ENCODE measurements around the gene CEMP1.
A peak's percentile ranks its signal among the peaks of the same experiment; 100 is the strongest.

CEMP1 gene

GRCh38 chr16:2520784-2521531 is 10.2 kb downstream of the CEMP1 start:
- H3K4me3 ChIP-seq (ENCODE audit: low read length in 2 of 2): peak overlapping the region; percentile 69 to 72
- H3K27me3 ChIP-seq (ENCODE audit: control insufficient read depth in 2 of 2, insufficient read depth in 2 of 2, low read length in 2 of 2): no peaks in the 10 kb centered on the region
- peak overlapping the region in 1 of 2 donors; percentile 67 for H3K27ac ChIP-seq (ENCODE audit: low read depth in 2 of 2, low read length in 2 of 2)
- H3K36me3 ChIP-seq (ENCODE audit: control insufficient read depth in 2 of 2, insufficient read depth in 2 of 2, low read length in 2 of 2): peaks cover 15% of the 10 kb centered on the region in 2 donors
- H3K4me1 ChIP-seq (ENCODE audit: control insufficient read depth in 2 of 2, insufficient read depth in 2 of 2, low read length in 2 of 2): peaks cover 55 to 56% of the 10 kb centered on the region in 2 donors
- no peaks in the 10 kb centered on the region for H3K9me3 ChIP-seq (ENCODE audit: control insufficient read depth in 2 of 2, low read length in 2 of 2)
- H3K9ac ChIP-seq (ENCODE audit: low read depth in 1 of 2, low read length in 2 of 2): peak overlapping the region; percentile 68 to 71

DNA sequence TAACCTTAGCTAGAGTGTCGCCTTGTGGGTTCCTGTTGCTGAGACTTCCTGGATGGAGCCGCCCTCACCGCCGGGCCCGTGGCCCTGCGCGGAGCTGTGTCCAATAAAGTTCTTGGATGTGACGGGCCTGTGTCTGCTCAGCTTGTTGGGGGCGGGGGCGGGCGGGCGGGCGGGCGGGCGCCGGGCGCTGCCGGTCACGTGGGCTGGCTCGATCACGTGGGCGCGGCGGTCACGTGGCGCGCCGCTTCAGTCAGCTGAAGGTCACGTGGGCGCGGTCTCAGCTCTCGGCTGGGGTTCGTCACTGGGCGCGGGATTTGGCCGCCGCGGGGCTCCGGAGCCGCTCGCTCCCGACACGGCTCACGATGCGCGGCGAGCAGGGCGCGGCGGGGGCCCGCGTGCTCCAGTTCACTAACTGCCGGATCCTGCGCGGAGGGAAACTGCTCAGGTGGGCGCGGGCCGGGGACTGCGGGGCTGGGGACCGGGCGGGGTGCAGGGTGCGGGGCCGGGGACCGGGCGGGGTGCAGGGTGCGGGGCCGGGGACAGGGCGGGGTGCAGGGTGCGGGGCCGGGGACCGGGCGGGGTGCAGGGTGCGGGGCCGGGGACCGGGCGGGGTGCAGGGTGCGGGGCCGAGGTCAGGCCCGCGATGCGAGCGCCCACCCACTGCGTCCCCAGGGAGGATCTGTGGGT is 11.0 kb downstream of the CEMP1 start, which contains the start of gene AMDHD2:
Gene AMDHD2, plus strand, starts transcription at position 275 of the 687 bp plus-strand sequence. Its CDS starts 88 bp downstream, at position 363.
- peaks cover 62 to 63% of the 10 kb centered on the region in 2 donors for H3K4me1 ChIP-seq (ENCODE audit: control insufficient read depth in 2 of 2, insufficient read depth in 2 of 2, low read length in 2 of 2)
- H3K4me3 ChIP-seq (ENCODE audit: low read length in 2 of 2): peak within 1 kb of the TSS; percentile 69 to 72
- no peaks in the 10 kb centered on the region for H3K9me3 ChIP-seq (ENCODE audit: control insufficient read depth in 2 of 2, low read length in 2 of 2)
- peak within 1 kb of the TSS; percentile 69 to 80 for H3K27ac ChIP-seq (ENCODE audit: low read depth in 2 of 2, low read length in 2 of 2)
- H3K36me3 ChIP-seq (ENCODE audit: control insufficient read depth in 2 of 2, insufficient read depth in 2 of 2, low read length in 2 of 2): peaks cover 13% of the 10 kb centered on the region in 2 donors
- peak within 1 kb of the TSS; percentile 68 to 71 for H3K9ac ChIP-seq (ENCODE audit: low read depth in 1 of 2, low read length in 2 of 2)
- H3K27me3 ChIP-seq (ENCODE audit: control insufficient read depth in 2 of 2, insufficient read depth in 2 of 2, low read length in 2 of 2): no peaks in the 10 kb centered on the region

GRCh38 chr16:2519711-2520080 is 11.5 kb downstream of the CEMP1 start:
- Histone ChIP-seq H3K27ac (ENCODE audit: low read depth in 2 of 2, low read length in 2 of 2) (peak overlapping the region; percentile 69 to 80), H3K9me3 (ENCODE audit: control insufficient read depth in 2 of 2, low read length in 2 of 2) (no peaks in the 10 kb centered on the region), H3K4me3 (ENCODE audit: low read length in 2 of 2) (peak overlapping the region in 1 of 2 donors; percentile 30), H3K36me3 (ENCODE audit: control insufficient read depth in 2 of 2, insufficient read depth in 2 of 2, low read length in 2 of 2) (peaks cover 12 to 13% of the 10 kb centered on the region in 2 donors), H3K9ac (ENCODE audit: low read depth in 1 of 2, low read length in 2 of 2) (peak overlapping the region in 1 of 2 donors; percentile 46), H3K27me3 (ENCODE audit: control insufficient read depth in 2 of 2, insufficient read depth in 2 of 2, low read length in 2 of 2) (no peaks in the 10 kb centered on the region), H3K4me1 (ENCODE audit: control insufficient read depth in 2 of 2, insufficient read depth in 2 of 2, low read length in 2 of 2) (peaks cover 65 to 66% of the 10 kb centered on the region in 2 donors)

DNA sequence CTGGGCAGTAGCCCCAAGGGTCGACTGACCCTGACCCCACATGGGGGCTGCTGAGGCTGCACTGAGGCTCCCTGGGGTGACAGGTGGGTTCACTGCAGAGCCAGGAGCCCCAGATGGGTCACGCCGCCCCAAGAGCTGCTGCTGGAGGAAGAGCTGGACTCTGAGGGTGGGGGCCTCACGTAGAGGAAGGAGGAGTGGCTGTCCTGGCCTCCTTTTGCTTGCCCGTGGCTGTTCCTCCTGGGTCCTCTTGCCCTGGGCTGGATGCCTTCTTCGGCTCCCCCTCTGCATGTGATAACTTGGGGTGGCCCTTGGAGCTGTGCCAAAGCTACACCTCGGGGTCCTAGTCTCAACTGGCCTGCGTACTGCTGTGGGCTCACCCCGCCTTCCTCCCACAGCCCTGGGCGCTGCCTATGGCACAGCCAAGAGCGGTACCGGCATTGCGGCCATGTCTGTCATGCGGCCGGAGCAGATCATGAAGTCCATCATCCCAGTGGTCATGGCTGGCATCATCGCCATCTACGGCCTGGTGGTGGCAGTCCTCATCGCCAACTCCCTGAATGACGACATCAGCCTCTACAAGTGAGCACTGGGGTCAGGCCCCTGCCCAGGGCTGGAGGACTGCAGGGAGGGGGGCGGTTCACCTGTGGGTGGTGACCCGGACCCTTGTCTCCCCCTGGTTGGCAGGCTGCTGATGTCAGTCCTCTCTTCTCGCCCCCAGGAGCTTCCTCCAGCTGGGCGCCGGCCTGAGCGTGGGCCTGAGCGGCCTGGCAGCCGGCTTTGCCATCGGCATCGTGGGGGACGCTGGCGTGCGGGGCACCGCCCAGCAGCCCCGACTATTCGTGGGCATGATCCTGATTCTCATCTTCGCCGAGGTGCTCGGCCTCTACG is 12.1 kb downstream of the CEMP1 start:
- Histone ChIP-seq H3K27me3 (ENCODE audit: control insufficient read depth in 2 of 2, insufficient read depth in 2 of 2, low read length in 2 of 2) (no peaks in the 10 kb centered on the region), H3K27ac (ENCODE audit: low read depth in 2 of 2, low read length in 2 of 2) (peak overlapping the region; percentile 69 to 80), H3K9me3 (ENCODE audit: control insufficient read depth in 2 of 2, low read length in 2 of 2) (no peaks in the 10 kb centered on the region), H3K36me3 (ENCODE audit: control insufficient read depth in 2 of 2, insufficient read depth in 2 of 2, low read length in 2 of 2) (peaks cover 6 to 13% of the 10 kb centered on the region in 2 donors), H3K4me1 (ENCODE audit: control insufficient read depth in 2 of 2, insufficient read depth in 2 of 2, low read length in 2 of 2) (peaks cover 59 to 62% of the 10 kb centered on the region in 2 donors), H3K4me3 (ENCODE audit: low read length in 2 of 2) (peak overlapping the region in 1 of 2 donors; percentile 30), H3K9ac (ENCODE audit: low read depth in 1 of 2, low read length in 2 of 2) (peak overlapping the region in 1 of 2 donors; percentile 46)

DNA sequence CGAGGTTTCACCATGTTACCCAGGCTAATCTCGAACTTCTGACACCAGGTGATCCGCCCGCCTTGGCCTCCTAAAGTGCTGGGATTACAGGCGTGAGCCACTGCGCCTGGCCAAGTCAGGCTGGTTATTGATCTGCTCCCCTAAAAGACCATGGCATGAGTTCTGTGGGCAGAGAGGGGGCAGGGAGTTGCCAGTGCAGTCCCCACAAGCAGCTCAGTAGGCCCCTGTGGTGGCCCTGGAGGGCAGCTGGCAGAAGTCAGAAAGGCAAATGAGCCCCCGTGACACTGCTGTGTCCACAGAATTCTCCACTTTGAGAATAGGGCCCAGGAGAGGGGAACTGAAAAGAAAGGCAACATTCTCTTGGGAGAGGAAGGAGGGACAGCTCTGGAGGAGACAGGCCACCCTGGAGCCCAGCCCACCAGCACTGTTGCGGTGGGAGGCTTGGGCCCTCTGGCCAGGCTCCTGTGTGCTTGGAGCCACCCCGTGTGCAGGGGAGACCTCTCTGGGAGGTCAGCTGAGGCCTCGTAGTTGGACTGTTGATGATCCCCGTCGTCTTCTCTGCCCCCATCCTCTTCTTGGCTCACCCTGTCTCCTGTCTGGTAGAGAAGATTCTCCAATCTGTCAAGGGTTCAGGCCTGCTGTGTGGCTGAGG is 13.1 kb downstream of the CEMP1 start:
- H3K36me3 ChIP-seq (ENCODE audit: control insufficient read depth in 2 of 2, insufficient read depth in 2 of 2, low read length in 2 of 2): peaks cover 0 to 7% of the 10 kb centered on the region in 2 donors
- no peak overlapping the region for H3K9ac ChIP-seq (ENCODE audit: low read depth in 1 of 2, low read length in 2 of 2)
- peak overlapping the region; percentile 22 to 80 for H3K27ac ChIP-seq (ENCODE audit: low read depth in 2 of 2, low read length in 2 of 2)
- peak overlapping the region in 1 of 2 donors; percentile 7 for H3K4me3 ChIP-seq (ENCODE audit: low read length in 2 of 2)
- no peaks in the 10 kb centered on the region for H3K9me3 ChIP-seq (ENCODE audit: control insufficient read depth in 2 of 2, low read length in 2 of 2)
- H3K4me1 ChIP-seq (ENCODE audit: control insufficient read depth in 2 of 2, insufficient read depth in 2 of 2, low read length in 2 of 2): peaks cover 56 to 60% of the 10 kb centered on the region in 2 donors
- no peaks in the 10 kb centered on the region for H3K27me3 ChIP-seq (ENCODE audit: control insufficient read depth in 2 of 2, insufficient read depth in 2 of 2, low read length in 2 of 2)

DNA sequence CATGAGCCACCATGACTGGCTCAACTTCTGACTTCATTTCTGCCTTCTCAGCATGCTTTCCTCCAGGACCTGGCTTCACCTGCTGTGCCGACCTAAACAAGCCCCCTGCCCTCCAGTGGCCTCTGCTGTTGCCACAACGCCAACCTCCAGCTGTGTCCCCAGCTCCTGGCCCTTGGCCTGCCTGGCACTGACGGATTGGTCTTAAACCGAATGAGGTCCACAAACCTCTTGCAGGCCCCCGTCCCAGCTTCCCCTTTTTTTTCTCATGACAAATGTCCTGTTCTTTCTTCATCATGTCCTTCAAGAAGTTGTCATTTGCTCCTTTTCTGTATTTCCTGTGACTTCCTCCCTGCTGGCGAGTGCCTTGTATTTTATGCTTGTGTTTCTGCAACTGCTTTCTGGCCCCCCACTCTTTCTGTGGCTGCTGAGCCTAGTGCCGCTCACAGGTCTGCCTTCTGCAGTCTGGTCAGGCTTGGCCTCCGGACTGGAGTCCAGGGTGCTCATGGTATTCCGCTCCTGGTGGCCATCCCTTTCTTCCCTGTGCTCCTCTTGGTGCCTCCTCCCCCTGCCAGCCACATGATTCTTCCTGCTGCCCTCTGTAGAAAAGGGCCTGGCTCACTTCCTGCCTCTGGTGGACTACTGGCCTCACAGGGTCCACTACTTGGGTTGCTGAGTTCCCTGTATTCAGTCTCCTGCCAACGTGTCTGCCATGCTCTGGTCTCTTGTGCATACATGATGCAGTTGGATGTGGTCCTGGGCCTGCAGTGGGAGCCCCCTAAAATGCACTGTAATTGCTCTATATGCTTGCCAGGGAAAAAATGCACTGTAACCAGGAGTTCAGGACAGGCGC is 14.6 kb downstream of the CEMP1 start:
- peaks cover 0 to 7% of the 10 kb centered on the region in 2 donors for H3K36me3 ChIP-seq (ENCODE audit: control insufficient read depth in 2 of 2, insufficient read depth in 2 of 2, low read length in 2 of 2)
- H3K4me1 ChIP-seq (ENCODE audit: control insufficient read depth in 2 of 2, insufficient read depth in 2 of 2, low read length in 2 of 2): peaks cover 60 to 63% of the 10 kb centered on the region in 2 donors
- H3K27me3 ChIP-seq (ENCODE audit: control insufficient read depth in 2 of 2, insufficient read depth in 2 of 2, low read length in 2 of 2): no peaks in the 10 kb centered on the region
- H3K4me3 ChIP-seq (ENCODE audit: low read length in 2 of 2): peak overlapping the region; percentile 6 to 20
- H3K9ac ChIP-seq (ENCODE audit: low read depth in 1 of 2, low read length in 2 of 2): peak overlapping the region in 1 of 2 donors; percentile 51
- H3K9me3 ChIP-seq (ENCODE audit: control insufficient read depth in 2 of 2, low read length in 2 of 2): no peaks in the 10 kb centered on the region
- peak overlapping the region; percentile 97 to 98 for H3K27ac ChIP-seq (ENCODE audit: low read depth in 2 of 2, low read length in 2 of 2)

- Histone ChIP-seq H3K4me1 (ENCODE audit: control insufficient read depth in 2 of 2, insufficient read depth in 2 of 2, low read length in 2 of 2) (peaks cover 57 to 58% of the 10 kb centered on the region in 2 donors), H3K36me3 (ENCODE audit: control insufficient read depth in 2 of 2, insufficient read depth in 2 of 2, low read length in 2 of 2) (peaks cover 0 to 5% of the 10 kb centered on the region in 2 donors), H3K9ac (ENCODE audit: low read depth in 1 of 2, low read length in 2 of 2) (peak overlapping the region; percentile 85 to 95), H3K27me3 (ENCODE audit: control insufficient read depth in 2 of 2, insufficient read depth in 2 of 2, low read length in 2 of 2) (no peaks in the 10 kb centered on the region), H3K9me3 (ENCODE audit: control insufficient read depth in 2 of 2, low read length in 2 of 2) (no peaks in the 10 kb centered on the region), H3K4me3 (ENCODE audit: low read length in 2 of 2) (peak overlapping the region; percentile 83 to 90), H3K27ac (ENCODE audit: low read depth in 2 of 2, low read length in 2 of 2) (peak overlapping the region; percentile 97 to 98)
These were observed 15.9 kb downstream of the CEMP1 start for GRCh38 chr16:2515180-2515851.

DNA sequence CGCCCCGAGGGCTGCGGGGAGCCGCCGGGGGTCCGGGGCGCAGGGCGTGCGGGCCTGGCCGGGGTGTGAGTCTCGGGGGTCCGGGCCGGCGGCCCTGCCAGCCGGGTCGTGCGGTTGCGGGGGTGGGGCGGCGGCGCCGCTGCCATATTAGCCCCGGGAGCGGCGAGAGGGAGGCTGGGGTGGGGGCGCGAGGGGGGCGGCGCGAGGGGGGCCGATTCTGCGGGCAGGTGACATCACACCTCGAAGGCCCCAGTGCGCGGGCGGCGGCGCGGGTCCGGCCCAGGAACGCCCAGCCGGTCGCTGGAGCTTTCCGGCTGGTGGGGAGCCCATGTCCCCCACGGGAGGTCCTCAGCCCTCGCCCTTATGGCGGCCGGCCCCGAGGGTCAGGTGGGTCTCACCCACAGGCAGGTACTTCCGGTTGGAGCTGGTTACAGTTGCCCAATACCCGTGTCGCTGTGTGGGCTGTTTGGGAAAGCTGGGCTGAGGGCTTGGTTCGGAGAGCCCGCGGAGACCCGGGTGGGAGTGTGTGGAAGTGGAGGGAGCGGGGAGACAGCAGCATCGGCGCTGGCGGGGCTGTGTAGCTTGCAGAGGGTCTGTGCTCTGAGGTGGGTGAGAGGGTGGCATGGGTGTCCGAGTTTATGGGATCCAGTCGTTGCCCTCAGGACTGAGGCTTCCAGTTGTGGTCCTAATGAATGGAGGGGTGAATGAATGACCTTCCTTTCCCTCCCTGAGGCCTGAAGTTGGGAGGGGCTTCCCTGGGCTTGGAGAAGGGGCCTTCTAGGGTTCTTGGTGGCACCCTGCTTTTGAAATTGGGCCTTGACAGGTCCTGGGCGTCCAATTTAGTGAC is 16.7 kb downstream of the CEMP1 start:
- H3K36me3 ChIP-seq (ENCODE audit: control insufficient read depth in 2 of 2, insufficient read depth in 2 of 2, low read length in 2 of 2): peaks cover 0 to 4% of the 10 kb centered on the region in 2 donors
- peak overlapping the region; percentile 85 to 95 for H3K9ac ChIP-seq (ENCODE audit: low read depth in 1 of 2, low read length in 2 of 2)
- peak overlapping the region; percentile 83 to 90 for H3K4me3 ChIP-seq (ENCODE audit: low read length in 2 of 2)
- H3K9me3 ChIP-seq (ENCODE audit: control insufficient read depth in 2 of 2, low read length in 2 of 2): no peaks in the 10 kb centered on the region
- H3K27ac ChIP-seq (ENCODE audit: low read depth in 2 of 2, low read length in 2 of 2): peak overlapping the region; percentile 97 to 98
- H3K4me1 ChIP-seq (ENCODE audit: control insufficient read depth in 2 of 2, insufficient read depth in 2 of 2, low read length in 2 of 2): peaks cover 55 to 56% of the 10 kb centered on the region in 2 donors
- no peaks in the 10 kb centered on the region for H3K27me3 ChIP-seq (ENCODE audit: control insufficient read depth in 2 of 2, insufficient read depth in 2 of 2, low read length in 2 of 2)
